ENCODE data around the gene OPN1MW. TPM values are rescaled to one million over a fixed set of nuclear protein-coding genes. Genes with fewer than 3 reads are reported as not detected.

The OPN1MW gene
- not detected in 2 replicates for total RNA-seq

GRCh38 chrX:154182296-154182695 lies at the start of gene OPN1MW:
Gene OPN1MW (plus strand): TSS chrX:154182596. CDS start chrX:154182678, 82 bp downstream.

DNA sequence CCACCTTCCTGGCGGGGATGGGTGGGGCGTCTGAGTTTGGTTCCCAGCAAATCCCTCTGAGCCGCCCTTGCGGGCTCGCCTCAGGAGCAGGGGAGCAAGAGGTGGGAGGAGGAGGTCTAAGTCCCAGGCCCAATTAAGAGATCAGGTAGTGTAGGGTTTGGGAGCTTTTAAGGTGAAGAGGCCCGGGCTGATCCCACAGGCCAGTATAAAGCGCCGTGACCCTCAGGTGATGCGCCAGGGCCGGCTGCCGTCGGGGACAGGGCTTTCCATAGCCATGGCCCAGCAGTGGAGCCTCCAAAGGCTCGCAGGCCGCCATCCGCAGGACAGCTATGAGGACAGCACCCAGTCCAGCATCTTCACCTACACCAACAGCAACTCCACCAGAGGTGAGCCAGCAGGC lies 38.4 kb upstream of the OPN1MW start, which contains the start of gene OPN1LW:
Gene OPN1LW, plus strand, starts transcription at position 234 of the 400 bp plus-strand sequence. Its CDS starts 41 bp downstream, at position 275.

DNA sequence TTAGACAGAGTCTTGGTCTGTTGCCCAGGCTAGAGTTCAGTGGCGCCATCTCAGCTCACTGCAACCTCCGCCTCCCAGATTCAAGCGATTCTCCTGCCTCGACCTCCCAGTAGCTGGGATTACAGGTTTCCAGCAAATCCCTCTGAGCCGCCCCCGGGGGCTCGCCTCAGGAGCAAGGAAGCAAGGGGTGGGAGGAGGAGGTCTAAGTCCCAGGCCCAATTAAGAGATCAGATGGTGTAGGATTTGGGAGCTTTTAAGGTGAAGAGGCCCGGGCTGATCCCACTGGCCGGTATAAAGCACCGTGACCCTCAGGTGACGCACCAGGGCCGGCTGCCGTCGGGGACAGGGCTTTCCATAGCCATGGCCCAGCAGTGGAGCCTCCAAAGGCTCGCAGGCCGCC lies 37.1 kb downstream of the OPN1MW start, which contains the start of gene OPN1MW2:
Gene OPN1MW2, plus strand, starts transcription at position 301 of the 400 bp plus-strand sequence. Its CDS starts 60 bp downstream, at position 361.

Other genes with a start within 250 kb of the OPN1MW start
- gene NAA10, start 247.6 kb upstream of the OPN1MW start, total RNA-seq: 24.7 and 32.7 TPM in 2 replicates
- gene RENBP, start 238.0 kb upstream of the OPN1MW start, total RNA-seq: 1.1 and 3.0 TPM in 2 replicates
- 7.9 and 8.0 TPM in 2 replicates for gene HCFC1, start 210.8 kb upstream of the OPN1MW start, total RNA-seq
- gene TMEM187, start 209.8 kb upstream of the OPN1MW start, total RNA-seq: 6.6 and 6.8 TPM in 2 replicates
- 28.7 and 31.8 TPM in 2 replicates for gene IRAK1, start 162.7 kb upstream of the OPN1MW start, total RNA-seq
- gene MECP2, start 84.9 kb upstream of the OPN1MW start, total RNA-seq: 13.1 and 15.4 TPM in 2 replicates
- not detected in 2 replicates for gene OPN1LW, start 38.4 kb upstream of the OPN1MW start, total RNA-seq
- gene OPN1MW2, start 37.2 kb downstream of the OPN1MW start, total RNA-seq: not detected in 2 replicates
- not detected in 2 replicates for gene OPN1MW3, start 75.0 kb downstream of the OPN1MW start, total RNA-seq
- not detected in 2 replicates for gene TEX28, start 112.5 kb downstream of the OPN1MW start, total RNA-seq
- not detected in 2 replicates for gene TKTL1, start 113.2 kb downstream of the OPN1MW start, total RNA-seq
- 1,283 and 1,391 TPM in 2 replicates for gene FLNA, start 192.0 kb downstream of the OPN1MW start, total RNA-seq
- 17.9 and 20.0 TPM in 2 replicates for gene EMD, start 196.7 kb downstream of the OPN1MW start, total RNA-seq
- 1,700 and 2,148 TPM in 2 replicates for gene RPL10, start 215.8 kb downstream of the OPN1MW start, total RNA-seq
- gene DNASE1L1, start 226.7 kb downstream of the OPN1MW start, total RNA-seq: 48.6 and 76.1 TPM in 2 replicates
- 12.3 and 18.9 TPM in 2 replicates for gene TAFAZZIN, start 228.9 kb downstream of the OPN1MW start, total RNA-seq
- 44.9 and 46.7 TPM in 2 replicates for gene ATP6AP1, start 246.1 kb downstream of the OPN1MW start, total RNA-seq